C1 segment of cervical spinal cord (tissue), 14 donors: ENCODE measurements around the gene OXER1.

Source experiments
- DNase-seq, 14 donors: peaks; one replicate each; lab custom pipeline; 2025; lab: John Stamatoyannopoulos, UW

The OXER1 gene

DNA sequence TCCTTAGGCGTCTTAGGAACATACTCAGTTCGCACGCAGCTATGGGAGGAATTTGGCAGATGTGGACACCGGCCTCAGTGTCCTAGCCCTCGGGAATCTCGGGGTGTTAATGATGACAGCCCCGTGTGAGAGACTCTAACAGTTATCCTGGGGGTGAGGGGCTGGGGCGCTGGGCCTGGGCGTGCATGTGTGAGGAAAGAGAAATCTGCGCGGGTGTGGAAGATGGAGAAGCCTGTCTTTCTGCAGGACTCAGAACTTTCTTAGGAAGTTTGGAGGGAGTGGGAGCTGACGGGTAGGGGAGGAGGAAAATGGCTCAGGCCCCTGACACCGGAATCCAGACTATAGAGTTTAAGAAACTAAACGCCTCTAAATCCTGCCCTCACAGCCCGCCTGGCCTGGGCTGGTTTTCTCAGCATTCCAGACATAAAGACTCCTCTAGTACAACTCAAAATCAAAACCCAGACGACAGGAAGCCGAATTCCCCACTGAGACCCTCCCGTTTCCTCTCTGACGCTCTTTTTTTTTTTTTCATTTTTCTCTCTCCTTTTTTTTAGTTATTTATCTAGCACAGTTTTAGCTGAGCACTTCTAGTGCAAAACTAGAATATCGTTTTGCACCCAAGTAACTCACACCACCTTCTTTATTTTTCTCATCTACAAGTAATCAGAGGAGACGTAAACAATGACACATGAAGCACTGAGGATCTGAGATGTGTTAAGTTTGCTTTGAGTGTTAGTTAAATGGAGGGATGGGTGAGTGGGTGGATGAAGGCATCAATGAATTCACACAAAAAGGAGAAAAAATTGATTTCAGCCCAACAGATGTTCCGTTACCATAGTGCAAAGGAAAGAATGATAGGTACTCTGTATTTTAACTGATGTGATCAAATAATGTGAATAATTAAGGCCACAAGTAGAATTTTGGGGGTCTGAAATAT, 29.7 kb upstream of the OXER1 start:
- DNase-seq: peak in 1 of 14 donors; percentile 30

DNA sequence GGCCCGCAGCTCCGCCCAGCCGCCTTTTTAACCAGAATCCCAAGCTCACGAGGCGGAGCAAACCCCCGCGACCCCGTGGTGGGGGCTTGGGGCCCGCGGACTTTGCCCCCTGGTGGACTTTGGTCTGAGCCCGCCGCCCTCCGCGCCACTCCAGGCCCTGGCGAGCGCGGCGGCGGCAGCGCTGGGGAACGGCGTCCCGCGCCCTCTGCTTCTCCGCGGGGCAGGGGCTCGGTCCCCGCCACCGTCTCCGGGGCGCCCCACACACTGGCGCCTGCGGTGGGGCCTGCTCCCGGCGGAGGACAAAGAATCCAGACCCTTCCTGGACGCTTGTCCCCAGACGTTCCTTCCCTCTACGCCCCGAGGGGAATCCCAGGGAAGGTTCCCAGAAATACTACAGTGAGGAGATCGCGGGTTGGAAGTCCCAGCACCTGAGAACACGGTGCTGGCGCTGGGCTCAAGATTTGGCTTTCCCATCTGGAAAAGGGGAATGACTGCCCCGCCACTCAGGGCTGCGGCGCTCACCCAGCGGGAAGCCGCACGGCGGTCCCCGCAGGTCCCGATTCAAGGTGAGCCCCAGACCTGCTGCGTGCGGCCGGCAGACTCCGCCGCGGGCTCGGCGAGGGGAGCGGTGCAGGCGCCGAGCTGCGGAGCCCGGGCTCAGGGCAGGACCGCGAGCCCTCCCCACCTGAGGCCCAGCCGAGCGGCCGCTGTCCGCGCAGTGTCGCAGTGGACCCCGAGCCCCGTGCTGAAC, 28.8 kb upstream of the OXER1 start, which contains the start of gene HAAO:
TSS of gene HAAO (minus strand) at position 1 of the 751 bp plus-strand sequence. CDS start 47 bp downstream, outside the sequence.
- DNase-seq: peak in 2 of 14 donors; percentile 50 to 56

DNA sequence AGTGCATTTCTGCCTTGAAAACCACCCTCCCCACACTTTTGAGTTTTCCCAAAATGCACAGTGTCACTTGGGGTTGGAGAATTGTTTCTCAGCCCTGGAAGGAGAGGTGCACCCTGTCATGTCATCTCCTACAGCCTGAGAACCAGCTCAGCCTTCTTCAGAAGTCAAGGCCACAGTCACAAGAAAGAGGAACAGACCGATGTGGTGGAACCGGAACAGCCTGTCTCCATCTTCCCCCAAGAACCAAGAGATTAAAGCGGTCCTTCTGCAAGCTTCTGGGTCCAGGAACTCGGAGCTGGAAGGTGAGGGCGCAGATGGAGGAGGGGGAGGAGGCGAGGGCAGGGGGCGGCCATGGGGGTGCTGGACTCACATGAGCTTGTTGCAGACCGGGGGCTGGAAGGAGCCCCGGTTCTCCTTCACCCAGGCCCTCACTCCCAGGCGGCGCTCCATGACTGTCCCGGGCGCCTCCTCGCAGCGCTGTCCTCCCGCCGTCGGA, 28.2 kb upstream of the OXER1 start:
- peak in 6 of 14 donors; percentile 19 to 56 (median 36) for DNase-seq

DNA sequence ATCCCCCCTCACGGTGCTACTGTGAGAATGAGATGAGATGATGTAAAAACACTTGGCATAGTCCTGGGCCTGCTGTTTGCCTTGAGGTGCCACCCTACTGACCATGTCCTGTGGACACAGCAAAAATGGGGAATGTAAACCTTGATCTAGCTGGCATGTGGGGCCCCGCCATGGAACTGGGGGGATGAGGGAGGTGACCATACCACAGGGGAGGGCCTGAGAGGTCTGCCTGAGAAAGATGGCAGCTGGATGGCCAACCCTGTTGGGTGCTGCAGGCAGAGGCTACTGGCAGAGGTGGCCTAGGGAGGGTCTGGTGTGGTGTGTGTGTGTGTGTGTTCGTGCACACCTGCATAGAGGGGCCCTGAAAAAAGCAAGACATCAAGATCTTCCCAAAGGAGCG, 27.7 kb upstream of the OXER1 start:
- DNase-seq: no peak

DNA sequence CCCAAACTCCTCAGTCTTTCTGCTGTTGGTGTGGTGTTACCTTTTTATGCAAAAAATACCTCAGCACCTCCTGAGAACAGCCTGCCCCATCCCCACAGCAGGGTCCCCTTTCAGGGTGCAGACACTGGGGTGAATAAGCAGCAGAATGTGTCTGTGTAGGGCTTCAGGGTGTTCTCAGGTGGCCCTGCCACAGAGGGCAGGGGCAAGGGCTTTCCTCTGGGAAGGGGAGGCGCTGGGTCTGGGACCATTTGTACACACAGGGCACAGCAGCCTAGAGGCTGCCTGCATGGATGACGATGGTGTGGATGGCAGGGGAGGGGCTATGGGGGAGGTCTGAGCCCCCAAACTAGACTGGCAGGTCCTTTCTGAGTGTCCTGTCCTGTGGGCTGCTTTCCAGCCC, 25.8 kb upstream of the OXER1 start:
- DNase-seq: no peak

DNA sequence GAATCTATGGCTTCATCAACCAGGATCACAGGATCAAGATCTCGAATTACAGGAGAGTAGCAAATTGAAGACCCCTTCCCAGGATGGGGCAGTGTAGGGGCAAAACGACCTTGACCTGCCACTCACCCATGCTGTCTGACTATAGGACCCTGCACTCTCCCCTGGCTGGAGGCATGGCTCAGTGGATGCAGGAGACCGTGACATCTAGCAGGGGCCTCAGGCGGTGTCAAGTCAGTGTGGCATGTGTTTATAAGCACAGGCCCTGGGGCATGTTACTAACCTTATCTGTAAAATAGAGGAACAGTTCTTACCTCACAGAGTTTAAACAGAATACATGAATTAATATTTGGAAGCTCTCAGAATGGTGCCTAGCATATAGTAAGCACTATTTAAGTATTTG, 24.9 kb upstream of the OXER1 start:
- no peak for DNase-seq

DNA sequence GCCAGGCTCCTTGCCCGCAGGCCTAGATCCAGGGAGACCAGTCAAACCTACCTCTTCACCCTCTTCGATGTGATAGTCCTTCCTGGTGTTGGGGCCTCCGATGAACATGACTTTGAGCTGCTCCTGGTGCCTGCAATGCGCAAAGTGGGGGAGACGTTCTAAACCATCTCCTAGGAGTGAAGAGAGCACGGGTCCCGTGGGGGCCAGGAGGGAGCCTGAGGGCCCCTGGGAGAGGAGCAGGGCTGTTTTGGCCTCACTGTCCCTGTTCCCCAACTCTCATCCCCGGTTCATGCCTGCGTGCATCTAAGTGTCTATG, 24.5 kb upstream of the OXER1 start:
- DNase-seq: no peak

DNA sequence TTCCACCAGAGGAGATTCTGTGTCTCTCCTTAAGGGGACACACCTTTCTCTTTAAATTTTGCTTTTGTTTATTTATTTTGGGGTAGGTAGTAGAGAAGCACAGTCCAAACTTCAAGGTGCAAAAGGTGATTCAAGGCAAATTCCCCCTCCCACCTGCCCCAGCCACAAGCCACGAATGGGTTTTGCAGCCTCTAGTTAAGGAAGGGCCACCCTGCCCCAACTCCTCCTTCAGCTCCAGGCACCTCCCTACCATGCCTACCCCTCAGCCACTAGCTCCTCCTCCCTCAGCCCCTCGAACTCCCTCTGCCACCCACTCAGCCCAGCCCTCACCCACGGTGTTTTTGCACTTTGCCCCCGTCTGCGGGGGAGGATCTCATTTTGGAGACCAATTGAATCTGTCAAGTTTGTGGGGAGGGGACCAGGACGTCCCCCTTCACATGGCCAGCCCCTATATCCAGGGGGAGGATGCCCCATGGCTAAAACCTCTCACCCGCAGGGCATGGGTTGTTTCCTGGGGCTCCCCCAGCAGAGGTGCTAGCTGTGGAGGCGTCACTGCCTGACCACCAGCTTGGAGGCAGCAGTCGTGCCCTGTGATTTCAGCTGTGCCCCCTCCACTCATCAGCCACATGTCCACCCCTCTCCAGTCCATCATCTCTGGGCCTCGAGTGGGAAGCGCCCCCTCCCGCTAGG, 24.0 kb upstream of the OXER1 start:
- DNase-seq: no peak

DNA sequence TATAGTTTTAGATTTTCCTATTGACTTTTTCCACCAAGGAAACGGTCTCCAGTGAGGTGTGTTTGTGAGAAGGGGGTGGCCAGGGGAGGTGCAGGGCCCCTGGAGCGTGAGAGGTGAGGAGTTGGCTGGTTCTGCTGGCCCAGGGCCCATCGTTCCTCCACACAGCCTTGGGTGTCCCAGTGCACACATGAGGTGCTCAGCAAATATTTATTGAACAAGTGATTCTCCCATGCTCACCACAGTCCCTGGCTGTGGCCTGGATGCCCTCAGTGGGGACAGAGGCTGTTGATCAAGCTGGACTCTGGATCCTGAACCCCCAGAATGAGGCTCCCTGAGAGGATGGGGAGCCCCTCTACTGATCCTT, 23.5 kb upstream of the OXER1 start:
- DNase-seq: no peak

DNA sequence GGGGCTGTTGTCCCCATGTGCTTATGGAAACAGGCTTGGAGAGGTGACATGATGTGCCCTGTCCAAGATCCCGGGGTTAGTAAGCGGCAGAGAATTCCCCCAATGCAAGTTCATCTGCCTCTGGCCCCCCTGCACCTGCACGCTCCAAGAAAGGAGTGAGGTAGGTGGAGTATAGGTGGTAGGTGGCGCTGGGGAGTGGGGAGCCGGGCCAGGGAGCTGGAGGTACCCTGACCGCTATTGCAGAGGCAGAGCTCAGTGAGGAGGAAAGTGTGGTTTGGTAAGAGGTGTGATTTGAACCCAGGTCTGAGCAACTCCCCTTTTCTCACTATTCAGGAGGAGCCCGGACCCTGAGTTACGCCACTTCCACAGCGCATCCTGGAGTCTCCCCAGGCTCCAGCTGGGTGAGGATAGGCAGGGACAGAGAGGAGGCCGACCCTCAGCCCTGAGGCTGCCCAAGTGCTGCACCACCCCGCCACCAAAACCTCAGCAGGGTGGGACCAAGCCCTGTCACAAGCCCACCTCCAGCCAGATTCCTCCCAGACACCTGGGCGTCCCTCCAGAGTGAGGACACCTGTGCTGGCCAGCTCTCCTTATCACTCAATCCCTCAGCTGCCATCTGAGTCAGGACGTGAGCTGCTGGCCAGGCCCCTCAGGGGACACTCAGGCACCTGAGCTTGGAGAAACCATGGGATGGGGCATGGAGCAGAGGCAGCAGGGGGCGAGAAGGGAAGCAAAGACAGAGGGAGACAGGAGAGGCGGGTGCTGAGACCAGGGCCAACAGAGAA, 22.8 kb upstream of the OXER1 start:
- DNase-seq: no peak

DNA sequence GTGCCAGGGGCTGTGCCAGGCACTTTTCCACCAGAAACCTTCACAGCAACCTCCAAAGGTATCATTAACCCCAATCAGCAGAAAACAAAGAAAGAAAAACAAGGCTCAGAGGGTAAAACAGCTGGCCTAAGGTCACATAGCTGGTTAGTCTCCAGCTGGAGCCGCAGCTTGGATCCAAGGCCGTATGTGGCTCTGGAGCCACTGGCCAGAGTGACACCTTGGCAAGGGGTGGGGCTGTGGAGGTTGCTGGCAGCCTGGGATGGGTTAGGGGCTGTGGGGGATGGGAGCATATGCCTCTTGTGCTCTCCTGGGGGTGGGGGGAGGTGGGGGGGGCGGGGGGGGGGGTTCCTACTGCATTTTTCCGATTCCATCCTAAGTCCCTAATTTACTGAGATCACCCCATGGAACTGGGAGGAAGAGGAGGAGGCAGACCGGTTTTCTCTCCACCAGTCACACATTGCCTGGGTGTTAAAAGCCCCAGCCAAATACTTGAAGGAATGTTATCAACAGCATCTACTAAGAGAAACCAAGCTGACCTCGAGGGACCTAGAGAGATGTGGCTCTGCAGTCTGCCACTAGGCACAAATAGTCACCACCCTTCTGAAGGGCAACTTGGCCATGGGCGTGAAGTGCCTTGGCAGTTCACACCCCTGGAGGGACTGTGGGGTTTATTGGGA, 20.4 kb upstream of the OXER1 start:
- no peak for DNase-seq

DNA sequence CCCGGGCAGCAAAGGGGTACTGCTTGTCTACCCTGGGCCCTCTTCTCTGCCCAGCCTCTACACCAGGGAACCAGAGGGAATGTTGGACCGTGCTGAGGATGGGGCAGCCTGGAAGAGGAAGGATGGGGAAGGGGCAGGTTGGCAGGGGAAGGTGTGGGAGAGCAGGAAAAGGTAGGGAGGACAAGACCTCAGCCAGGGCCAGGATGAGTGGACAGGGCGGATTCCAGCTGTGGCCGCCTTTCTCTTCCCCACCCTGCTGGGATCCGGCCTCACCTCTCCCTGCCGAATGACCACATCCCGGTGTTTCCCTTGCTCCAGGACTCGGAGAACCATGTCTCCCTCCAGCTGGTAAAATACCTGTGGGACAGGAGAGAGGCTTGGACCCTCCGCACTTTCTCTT, 19.6 kb upstream of the OXER1 start:
- DNase-seq: no peak

DNA sequence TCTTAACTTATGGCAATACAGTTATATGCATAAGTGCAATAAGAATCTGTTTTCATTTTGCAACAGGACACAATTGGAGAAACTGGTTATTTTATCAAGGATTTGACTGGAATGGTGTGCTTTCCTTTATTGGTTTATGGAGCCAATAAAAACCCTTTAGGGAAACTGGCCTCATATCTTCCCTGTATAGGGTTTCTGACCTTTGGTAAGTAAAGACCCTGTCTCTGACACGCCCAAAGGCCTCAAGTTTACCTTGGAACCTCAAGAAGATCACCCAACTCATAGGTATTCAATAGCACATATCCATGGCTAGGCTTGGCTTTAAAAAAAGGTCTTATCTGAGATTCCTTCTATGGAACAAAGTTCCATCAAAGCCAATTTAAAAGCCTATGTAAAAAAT, 17.2 kb upstream of the OXER1 start:
- no peak for DNase-seq

DNA sequence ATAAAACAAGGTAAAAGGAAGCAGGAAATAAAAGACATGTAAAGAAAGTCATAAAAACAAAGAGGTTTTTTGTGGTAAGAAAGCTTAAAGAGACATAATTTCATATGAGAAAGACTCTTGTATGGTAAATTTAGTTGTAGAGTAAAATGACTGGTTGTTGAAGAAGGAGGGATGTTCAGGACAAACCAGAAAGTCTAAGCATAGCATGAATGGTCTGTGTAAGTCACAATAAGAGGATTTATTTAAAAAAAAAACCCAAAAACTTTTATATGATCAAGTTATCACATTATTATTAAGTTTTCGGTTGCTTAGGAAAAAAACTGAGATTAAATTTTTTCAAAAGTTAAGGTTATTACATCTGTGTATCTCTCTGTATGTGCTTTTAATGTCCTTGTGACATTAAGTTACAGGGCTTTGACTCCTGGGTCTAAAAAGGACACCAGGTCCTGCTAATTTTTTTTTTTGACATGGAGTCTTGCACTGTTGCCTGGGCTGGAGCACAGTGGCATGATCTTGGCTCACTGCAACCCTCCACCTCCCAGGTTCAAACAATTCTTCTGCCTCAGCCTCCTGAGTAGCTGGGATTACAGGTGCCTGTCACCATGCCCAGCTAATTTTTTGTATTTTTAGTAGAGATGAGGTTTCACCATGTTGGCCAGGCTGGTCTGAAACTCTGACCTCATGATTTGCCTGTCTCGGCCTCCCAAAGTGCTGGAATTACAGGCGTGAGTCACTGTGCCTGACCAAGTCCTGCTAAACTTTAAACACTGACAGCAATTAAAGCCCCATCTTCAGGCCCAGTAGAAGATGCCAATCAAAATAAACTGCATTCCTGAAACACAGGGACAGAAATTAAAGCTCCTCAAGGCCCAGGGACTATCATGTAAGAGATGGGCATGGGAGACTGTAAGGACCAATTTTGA, 14.2 kb upstream of the OXER1 start:
- DNase-seq: no peak

DNA sequence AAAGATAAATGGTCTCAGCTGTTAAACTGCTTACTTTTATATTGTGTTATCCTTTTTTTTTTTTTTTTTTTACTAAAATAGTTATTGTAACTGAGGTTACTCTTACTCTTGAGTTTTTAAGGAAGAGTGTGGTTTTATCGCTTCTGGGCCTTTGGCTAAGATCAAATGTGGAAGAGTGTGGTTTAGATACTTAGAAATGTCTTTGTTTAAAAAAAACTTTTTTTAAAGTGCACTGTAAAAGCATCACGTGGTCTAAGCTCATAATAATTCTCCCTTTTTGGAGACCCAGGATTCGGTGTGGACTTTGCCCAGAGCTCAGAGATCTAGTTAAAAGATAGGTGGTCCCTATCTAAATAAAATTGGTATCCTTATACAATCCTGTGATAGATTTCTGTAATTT, 11.9 kb upstream of the OXER1 start:
- no peak for DNase-seq

DNA sequence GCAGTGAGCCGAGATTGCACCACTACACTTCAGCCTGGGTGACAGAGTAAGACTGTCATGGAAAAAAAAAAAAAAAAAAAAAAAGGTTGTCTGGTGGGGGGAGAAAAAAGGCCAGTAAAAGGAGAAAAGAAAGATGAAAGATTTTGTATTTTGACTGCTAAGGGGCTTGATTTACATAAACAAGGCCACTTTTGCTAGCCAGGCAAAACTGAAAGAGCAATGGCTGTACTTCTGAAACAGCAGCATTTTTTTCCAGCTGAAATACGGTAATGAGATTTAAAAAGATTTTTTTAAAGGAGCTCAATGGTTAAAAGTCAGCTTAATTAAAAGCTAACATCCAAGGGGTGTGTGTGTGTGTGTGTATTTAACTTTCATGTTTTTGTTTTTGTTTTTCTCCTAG, 11.3 kb upstream of the OXER1 start:
- no peak for DNase-seq

DNA sequence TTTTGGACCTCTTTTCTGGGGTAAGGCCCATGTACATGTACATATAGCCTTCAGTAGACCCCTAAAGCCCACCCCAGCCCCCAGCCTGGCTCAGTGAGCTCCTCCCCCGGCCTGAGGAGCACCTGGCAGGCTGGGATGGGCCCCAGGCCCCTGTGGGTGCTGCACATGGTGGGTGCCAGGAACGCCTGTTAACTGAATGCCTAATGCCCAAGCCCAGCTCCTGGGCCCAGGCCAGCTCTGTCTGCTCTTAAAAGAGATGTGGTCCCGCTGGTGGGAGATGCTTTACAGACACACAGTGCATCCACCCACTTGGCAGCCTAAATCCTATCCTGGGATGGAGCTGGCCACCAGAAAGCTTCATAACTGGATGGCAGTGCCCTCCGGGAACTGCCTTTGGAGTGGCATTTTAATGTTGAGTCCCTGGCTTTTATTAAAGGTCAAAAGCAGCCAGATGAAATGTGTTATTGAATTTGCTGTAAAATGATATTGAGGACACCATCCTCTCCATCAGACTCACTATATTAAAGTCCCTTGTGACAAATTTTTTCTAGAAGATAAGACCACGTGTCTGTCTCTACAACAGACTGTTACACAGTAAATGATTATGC, 7.7 kb upstream of the OXER1 start:
- DNase-seq: no peak

DNA sequence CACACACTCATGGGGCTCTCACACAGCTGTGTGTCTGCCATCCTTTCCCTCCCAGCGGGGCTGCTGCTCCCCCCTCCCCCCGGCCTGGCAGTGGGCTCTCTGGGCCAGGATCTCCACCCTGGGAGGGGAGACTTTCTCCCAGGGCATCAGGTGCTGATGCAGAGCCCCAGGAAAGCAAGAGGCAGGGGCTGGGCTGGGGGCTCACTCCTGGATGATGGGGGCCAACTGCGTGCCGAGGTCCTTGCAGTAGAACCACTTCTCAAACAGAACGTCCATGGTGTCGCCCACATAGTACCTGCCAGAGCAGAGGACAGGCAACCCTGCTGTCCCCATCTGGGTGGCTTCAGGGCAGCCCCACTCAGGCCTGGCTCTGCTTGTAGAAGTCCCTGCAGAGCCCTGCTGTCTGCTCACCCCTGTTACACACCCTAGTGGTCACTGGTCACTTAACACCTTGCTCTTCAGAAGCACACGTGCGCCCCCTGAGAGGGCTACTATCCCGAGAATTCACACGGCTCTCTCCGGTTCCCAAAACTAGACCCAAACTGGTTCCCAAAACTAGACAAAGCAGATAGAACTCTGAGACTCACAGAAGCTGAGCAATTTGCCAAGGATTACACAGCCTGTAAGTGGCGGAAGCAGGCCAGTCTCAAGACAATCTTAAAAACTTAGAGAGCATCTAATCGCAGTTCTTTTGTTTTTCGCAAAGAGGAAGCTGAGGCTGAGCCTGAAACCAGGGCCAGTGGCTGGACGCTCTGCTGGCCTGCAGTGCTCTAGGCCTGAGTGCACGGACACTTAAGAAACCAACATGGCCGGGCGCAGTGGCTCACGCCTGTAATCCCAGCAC, 6.6 kb upstream of the OXER1 start:
- DNase-seq: peak in 5 of 14 donors; percentile 24 to 71 (median 42)
